Astrocyte (in vitro differentiated cells and primary cell): ENCODE measurements around the gene CYBB.

Source experiments
- CTCF ChIP-seq: IDR thresholded peaks from 2 replicates; pipeline ENCODE4 v1.5.1; 2011; ENCODE audit warnings: low read depth, mild to moderate bottlenecking, inconsistent platforms, low read length, moderate library complexity; ENCODE audit not compliant: insufficient read depth
- EZH2 ChIP-seq: IDR thresholded peaks from 2 replicates; pipeline ENCODE4 v1.6.1; 2012; ENCODE audit warnings: mild to moderate bottlenecking, low read length, inconsistent platforms; ENCODE audit not compliant: insufficient read depth

- no peak for TF ChIP-seq CTCF
- no peak for TF ChIP-seq EZH2
Measured at GRCh38 chrX:37846934-37847732, 67.3 kb downstream of the CYBB start, which contains the start of gene DYNLT3.
